ENCODE data around the gene FOXO6.

FOXO6 gene

DNA sequence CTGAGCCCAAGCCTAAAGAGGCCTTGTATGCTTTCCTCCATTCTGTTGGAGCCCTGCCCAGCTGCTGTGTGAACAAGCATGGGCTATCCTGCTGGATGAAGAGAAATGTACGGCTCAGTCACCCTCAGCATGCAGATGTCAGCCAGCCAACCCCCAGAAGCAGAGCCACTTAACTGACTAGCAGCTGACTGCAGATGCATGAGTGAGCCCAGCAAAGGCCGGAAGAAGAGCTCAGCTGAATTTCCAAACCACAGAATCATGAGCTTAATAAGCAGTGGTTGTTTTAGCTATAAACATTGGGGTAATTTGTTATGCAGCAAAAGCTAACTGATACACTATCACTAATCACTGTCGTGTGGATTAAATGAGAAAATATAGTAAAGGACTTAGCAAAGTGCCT is 39.0 kb downstream of the FOXO6 start:
- no peak for TF ChIP-seq CTCF (IDR thresholded peaks at IDR 0.05; ENCODE audit: low read depth, low read length, missing control alignments)
- no peak overlapping the region for H3K4me3 ChIP-seq (ENCODE audit: low read depth, low read length)
- DNase-seq (ENCODE audit: low read depth), result no peak

- H3K4me3 ChIP-seq (ENCODE audit: low read depth, low read length), result no peak overlapping the region
- DNase-seq (ENCODE audit: low read depth), result no peak
- no peak for TF ChIP-seq CTCF (IDR thresholded peaks at IDR 0.05; ENCODE audit: low read depth, low read length, missing control alignments)
Observed at GRCh38 chr1:41401899-41402298, 40.7 kb downstream of the FOXO6 start.

- DNase-seq (ENCODE audit: low read depth), result no peak
- H3K4me3 ChIP-seq (ENCODE audit: low read depth, low read length), result no peak overlapping the region
- no peak for TF ChIP-seq CTCF (IDR thresholded peaks at IDR 0.05; ENCODE audit: low read depth, low read length, missing control alignments)
Observed at GRCh38 chr1:41404308-41404761, 43.1 kb downstream of the FOXO6 start.

DNA sequence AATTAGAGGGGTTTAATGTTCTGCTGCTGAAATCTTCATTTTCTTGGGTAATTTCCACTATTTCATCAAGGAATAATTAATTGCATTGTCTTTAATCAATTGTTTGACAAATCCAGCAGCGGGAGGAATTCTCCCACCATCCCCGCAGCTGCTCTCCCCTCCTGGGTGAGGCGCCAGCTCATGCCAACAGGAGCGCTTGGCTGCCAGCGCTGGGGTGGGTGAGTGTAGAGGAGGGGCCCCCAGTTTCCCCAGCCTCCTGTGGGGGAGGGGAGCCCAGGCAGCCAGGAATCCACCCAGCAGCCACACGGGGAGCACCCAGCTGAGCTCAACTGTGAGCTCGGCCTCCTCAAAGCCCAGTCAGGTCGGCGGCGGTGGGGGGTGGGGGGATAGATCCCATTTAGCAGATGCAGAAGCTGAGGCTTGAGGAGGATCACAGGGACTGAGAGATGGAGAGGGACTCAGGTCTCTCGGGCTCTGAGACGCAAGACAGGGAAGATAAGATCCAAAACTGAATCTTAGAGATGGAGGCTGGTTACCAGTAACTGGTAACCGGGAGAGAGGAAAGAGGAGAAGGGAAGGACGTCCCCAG is 46.5 kb downstream of the FOXO6 start:
- TF ChIP-seq CTCF (IDR thresholded peaks at IDR 0.05; ENCODE audit: low read depth, low read length, missing control alignments), result no peak
- DNase-seq (ENCODE audit: low read depth), result no peak
- H3K4me3 ChIP-seq (ENCODE audit: low read depth, low read length), result no peak overlapping the region

DNA sequence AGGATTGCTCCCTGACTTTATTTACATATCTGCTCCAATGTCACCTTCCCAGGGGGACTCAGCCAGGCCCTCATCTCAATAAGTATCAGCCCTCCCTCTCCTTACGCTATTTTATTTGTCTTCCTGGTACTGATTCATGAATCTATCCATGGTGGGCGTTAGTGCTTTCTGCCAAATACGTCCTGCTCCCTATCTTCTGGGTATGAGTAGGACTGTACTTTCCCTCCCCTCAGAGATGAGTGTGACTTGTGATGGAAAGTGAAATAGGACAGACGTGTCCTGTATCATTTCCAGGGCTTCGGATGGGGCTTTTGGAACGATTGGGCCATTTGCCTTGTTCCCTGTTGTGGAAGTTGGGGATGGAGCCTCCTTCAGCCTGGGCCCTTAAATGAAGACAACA is 47.5 kb downstream of the FOXO6 start:
- no peak for DNase-seq (ENCODE audit: low read depth)
- TF ChIP-seq CTCF (IDR thresholded peaks at IDR 0.05; ENCODE audit: low read depth, low read length, missing control alignments), result no peak
- no peak overlapping the region for H3K4me3 ChIP-seq (ENCODE audit: low read depth, low read length)

DNA sequence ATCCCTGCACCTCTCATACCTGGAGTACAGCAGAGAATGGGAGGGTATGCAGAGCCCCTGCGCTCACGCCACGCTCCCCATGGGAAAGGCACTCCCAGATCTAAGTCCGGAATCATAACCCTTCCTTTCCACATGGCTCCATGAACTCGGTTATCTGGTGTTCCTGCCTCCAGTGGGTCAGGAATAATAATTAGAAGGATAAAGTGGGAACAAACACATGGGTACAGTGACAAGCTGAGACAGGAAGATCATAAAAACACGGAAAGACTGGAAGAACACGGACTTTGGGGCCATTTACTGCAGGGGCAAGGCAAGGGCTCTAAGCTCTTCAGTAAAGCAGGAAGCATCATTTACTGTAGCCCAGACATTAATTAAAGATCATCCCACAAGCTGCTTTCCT is 48.6 kb downstream of the FOXO6 start:
- DNase-seq (ENCODE audit: low read depth), result no peak
- no peak for TF ChIP-seq CTCF (IDR thresholded peaks at IDR 0.05; ENCODE audit: low read depth, low read length, missing control alignments)
- no peak overlapping the region for H3K4me3 ChIP-seq (ENCODE audit: low read depth, low read length)

DNA sequence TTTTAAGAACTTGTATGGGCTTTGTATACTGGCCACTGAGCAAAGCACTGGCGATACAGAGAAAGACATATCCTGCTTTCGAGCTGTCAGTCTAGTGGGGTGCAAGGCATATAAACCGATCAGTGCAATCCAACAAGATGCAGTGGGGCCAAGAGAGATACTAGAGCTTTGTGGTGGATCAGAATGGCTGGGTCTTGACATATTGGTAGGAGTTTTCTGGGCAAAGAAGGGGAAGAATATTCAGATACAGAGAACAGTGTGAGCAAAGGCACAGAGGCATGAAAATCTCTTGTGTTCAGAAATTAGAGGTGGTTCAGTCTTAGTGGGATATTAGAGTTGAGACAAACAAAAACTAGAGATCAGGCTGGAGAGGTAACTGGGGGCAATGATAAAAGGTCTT is 49.2 kb downstream of the FOXO6 start:
- TF ChIP-seq CTCF (IDR thresholded peaks at IDR 0.05; ENCODE audit: low read depth, low read length, missing control alignments), result no peak
- H3K4me3 ChIP-seq (ENCODE audit: low read depth, low read length), result no peak overlapping the region

More for the DNA sequence above, 49.2 kb downstream of the FOXO6 start:
- DNase-seq (ENCODE audit: low read depth), result no peak

Data from GM12864 (cell line).